BE2C (cell line): ENCODE results near the gene VSIG10L.

Experiments
- DNase-seq: peaks from one replicate; pipeline ENCODE4 v3.0.0-alpha.2; 2020
- H3K27me3 ChIP-seq: fragments of 250-450 bp; sonication (Bioruptor Pico); 2 replicates; pipeline ENCODE4 v1.5.1; 2020; ENCODE audit warnings: mild to moderate bottlenecking
- H3K36me3 ChIP-seq: fragments of 250-450 bp; sonication (Bioruptor Pico); 2 replicates; pipeline ENCODE4 v1.5.1; 2020; ENCODE audit warnings: mild to moderate bottlenecking
- H3K4me1 ChIP-seq: fragments of 250-450 bp; sonication (Bioruptor Pico); 2 replicates; pipeline ENCODE4 v1.5.1; 2020
- H3K4me3 ChIP-seq: 2 replicates; pipeline ENCODE4 v1.5.1; 2011; ENCODE audit warnings: low read depth, low read length
- H3K9me3 ChIP-seq: fragments of 250-450 bp; sonication (Bioruptor Pico); 2 replicates; pipeline ENCODE4 v1.5.1; 2020
- CTCF ChIP-seq: IDR thresholded peaks from 2 replicates; pipeline ENCODE4 v1.5.1; 2012; ENCODE audit warnings: mild to moderate bottlenecking, low read depth, low read length

The VSIG10L gene

GRCh38 chr19:51338563-51339312 is 3.2 kb downstream of the VSIG10L start:
- H3K4me3 ChIP-seq, result peak overlapping the region; percentile 66
- peak; percentile 78 for TF ChIP-seq CTCF
- H3K4me1 ChIP-seq, result no peaks in the 10 kb centered on the region; the same call in 1 of the 2 replicates
- H3K36me3 ChIP-seq, result no peaks in the 10 kb centered on the region
- H3K27me3 ChIP-seq, result peaks cover 10% of the 10 kb centered on the region
- DNase-seq, result peak; percentile 92
- no peaks in the 10 kb centered on the region; the same call in 1 of the 2 replicates for H3K9me3 ChIP-seq

GRCh38 chr19:51337861-51338562 is 3.9 kb downstream of the VSIG10L start:
- Histone ChIP-seq H3K4me1 (no peaks in the 10 kb centered on the region), H3K4me3 (no peak overlapping the region), H3K9me3 (no peaks in the 10 kb centered on the region; the same call in 1 of the 2 replicates), H3K36me3 (no peaks in the 10 kb centered on the region), H3K27me3 (peaks cover 10% of the 10 kb centered on the region)
- DNase-seq, result no peak
- TF ChIP-seq CTCF, result no peak

- no peak overlapping the region for H3K4me3 ChIP-seq
- no peak for TF ChIP-seq CTCF
- DNase-seq, result no peak
- peaks cover 10% of the 10 kb centered on the region for H3K27me3 ChIP-seq
- no peaks in the 10 kb centered on the region for H3K4me1 ChIP-seq
- no peaks in the 10 kb centered on the region; the same call in 1 of the 2 replicates for H3K9me3 ChIP-seq
- no peaks in the 10 kb centered on the region for H3K36me3 ChIP-seq
Observed at GRCh38 chr19:51337141-51337860, 4.6 kb downstream of the VSIG10L start.

- Histone ChIP-seq H3K9me3 (no peaks in the 10 kb centered on the region; the same call in 1 of the 2 replicates), H3K4me3 (no peak overlapping the region), H3K36me3 (no peaks in the 10 kb centered on the region), H3K4me1 (no peaks in the 10 kb centered on the region), H3K27me3 (no peaks in the 10 kb centered on the region)
- DNase-seq, result peak; percentile 74
- TF ChIP-seq CTCF, result no peak
Observed at GRCh38 chr19:51333836-51334460, 8.0 kb downstream of the VSIG10L start.

GRCh38 chr19:51331716-51332115 is 10.2 kb downstream of the VSIG10L start:
- no peak for DNase-seq
- TF ChIP-seq CTCF, result no peak
- no peaks in the 10 kb centered on the region for H3K27me3 ChIP-seq

More at GRCh38 chr19:51331716-51332115, 10.2 kb downstream of the VSIG10L start:
- no peaks in the 10 kb centered on the region for H3K4me1 ChIP-seq
- no peak overlapping the region for H3K4me3 ChIP-seq
- no peaks in the 10 kb centered on the region for H3K36me3 ChIP-seq
- no peaks in the 10 kb centered on the region; the same call in 1 of the 2 replicates for H3K9me3 ChIP-seq
